Measurements from ENCODE around the gene AURKAIP1.

AURKAIP1 gene

DNA sequence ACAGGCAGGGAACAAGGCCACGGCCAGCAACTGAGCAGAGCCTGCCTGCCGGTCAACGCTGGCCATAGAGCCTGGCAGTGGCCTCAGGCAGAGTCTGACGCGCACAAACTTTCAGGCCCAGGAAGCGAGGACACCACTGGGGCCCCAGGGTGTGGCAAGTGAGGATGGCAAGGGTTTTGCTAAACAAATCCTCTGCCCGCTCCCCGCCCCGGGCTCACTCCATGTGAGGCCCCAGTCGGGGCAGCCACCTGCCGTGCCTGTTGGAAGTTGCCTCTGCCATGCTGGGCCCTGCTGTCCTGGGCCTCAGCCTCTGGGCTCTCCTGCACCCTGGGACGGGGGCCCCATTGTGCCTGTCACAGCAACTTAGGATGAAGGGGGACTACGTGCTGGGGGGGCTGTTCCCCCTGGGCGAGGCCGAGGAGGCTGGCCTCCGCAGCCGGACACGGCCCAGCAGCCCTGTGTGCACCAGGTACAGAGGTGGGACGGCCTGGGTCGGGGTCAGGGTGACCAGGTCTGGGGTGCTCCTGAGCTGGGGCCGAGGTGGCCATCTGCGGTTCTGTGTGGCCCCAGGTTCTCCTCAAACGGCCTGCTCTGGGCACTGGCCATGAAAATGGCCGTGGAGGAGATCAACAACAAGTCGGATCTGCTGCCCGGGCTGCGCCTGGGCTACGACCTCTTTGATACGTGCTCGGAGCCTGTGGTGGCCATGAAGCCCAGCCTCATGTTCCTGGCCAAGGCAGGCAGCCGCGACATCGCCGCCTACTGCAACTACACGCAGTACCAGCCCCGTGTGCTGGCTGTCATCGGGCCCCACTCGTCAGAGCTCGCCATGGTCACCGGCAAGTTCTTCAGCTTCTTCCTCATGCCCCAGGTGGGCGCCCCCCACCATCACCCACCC, 43.7 kb downstream of the AURKAIP1 start, which contains the start of gene TAS1R3:
TSS of gene TAS1R3 (plus strand) at position 213 of the 898 bp plus-strand sequence. CDS start at position 279, 66 bp downstream.
- no peak for DNase-seq

DNA sequence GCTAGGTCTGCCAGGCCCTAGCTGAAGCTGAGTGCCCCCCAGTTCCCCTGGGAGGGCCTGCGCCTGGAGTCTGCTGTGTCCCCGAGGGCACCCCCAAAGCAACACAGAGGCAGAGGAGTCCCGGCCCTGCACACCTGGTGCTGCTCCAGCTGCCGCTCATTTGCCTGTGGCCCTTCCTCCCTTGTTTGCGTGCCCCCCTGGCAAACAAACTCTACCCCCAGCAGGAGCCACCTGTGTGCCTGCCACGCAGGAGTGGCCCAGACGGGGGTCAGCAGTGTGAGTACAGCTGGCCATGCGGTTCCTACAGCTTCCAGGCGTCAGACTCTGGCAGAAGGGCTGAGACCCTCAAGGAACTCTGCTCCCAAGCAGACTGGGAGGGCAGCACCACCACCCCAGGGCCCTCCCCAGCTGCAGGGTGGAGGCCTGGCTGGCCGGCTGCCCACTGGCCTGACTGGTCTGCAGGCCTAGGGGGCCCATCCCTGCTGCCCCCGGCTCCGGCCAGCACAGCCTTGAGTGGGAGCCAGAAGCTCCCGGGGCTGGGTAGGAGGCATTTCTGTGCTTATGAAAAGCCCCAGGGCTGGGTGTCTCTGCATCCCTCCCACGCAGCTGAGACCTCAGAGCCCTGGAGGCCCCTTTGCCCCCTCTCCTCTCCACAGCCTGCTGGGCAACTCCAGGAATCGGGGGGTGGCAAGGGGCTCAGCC, 44.5 kb downstream of the AURKAIP1 start:
- DNase-seq, result no peak

DNA sequence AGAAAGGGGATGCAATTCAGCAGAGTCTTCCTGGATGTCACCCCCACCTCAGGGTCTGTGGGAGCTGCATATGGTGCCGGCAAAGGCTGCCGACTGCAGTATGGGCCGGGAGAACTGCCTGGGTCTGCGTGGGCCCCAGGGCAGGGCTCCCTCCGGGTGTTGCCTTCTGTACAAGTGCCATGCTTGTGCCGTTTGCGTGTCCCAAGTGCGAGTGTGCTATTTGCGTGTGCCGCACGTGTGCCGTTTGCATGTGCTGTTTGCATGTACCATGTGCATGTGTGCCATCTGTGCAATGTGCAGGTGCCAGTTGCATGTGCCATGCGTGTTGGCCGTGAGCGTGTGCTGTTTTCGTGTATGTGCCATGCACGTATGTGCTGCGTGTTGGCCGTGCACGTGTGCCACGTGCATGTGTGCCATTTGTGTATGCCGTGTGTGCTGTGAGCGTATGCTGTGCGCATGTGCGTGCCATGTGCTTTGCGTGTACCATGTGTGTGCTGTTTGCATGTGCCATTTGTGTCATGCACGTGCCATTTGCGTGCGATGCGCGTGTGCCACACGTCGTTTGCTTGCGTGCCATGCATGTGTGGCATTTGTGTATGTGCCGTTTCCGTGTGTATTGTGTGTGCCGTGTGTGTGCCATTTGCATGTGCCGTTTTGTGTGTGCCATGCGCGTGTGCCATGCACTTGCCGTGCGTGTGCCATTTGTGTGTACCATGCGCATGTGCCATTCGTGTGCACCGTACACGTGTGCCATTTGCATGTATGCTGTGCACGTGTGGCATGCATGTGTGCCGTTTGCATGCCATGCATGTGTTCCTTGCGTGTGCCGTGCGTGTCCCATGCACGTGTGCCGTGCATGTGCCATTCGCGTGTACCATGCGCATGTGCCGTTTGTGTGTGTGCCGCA, 45.5 kb downstream of the AURKAIP1 start:
- DNase-seq, result no peak

DNA sequence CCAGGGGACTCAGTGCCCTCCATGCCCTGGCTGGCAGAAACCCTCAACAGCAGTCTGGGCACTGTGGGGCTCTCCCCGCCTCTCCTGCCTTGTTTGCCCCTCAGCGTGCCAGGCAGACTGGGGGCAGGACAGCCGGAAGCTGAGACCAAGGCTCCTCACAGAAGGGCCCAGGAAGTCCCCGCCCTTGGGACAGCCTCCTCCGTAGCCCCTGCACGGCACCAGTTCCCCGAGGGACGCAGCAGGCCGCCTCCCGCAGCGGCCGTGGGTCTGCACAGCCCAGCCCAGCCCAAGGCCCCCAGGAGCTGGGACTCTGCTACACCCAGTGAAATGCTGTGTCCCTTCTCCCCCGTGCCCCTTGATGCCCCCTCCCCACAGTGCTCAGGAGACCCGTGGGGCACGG, 46.8 kb downstream of the AURKAIP1 start:
- no peak for DNase-seq

DNA sequence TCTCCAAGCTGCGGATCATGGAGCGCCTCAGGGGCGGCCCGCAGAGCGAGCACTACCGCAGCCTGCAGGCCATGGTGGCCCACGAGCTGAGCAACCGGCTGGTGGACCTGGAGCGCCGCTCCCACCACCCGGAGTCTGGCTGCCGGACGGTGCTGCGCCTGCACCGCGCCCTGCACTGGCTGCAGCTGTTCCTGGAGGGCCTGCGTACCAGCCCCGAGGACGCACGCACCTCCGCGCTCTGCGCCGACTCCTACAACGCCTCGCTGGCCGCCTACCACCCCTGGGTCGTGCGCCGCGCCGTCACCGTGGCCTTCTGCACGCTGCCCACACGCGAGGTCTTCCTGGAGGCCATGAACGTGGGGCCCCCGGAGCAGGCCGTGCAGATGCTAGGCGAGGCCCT, 47.7 kb downstream of the AURKAIP1 start:
- DNase-seq, result no peak

DNA sequence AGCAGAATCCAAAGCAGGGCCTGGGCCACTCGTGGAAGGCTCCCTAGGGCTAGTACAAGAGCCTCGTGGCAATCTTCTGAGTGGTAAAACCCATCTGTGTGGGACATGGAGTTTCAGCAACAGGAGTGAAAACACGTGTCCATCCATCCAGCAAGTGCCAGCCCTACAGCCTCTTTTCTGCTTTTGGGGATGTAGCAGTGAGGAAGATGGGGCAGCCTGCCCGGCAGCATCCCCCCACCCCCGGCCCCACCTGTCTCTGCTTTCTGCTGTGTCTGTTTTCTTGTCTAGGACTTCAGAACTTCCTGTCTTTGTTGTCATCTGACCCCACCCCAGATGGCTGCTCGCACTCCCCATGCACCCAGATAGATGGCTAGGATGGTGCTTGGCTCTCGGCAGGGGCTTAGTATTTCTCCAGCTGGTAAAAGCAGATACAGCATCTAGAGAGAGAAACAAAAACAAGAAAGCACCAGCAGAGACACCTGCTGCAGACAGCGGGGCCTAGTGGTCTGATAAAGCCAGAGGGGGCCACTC, 48.9 kb downstream of the AURKAIP1 start:
- DNase-seq, result no peak

DNA sequence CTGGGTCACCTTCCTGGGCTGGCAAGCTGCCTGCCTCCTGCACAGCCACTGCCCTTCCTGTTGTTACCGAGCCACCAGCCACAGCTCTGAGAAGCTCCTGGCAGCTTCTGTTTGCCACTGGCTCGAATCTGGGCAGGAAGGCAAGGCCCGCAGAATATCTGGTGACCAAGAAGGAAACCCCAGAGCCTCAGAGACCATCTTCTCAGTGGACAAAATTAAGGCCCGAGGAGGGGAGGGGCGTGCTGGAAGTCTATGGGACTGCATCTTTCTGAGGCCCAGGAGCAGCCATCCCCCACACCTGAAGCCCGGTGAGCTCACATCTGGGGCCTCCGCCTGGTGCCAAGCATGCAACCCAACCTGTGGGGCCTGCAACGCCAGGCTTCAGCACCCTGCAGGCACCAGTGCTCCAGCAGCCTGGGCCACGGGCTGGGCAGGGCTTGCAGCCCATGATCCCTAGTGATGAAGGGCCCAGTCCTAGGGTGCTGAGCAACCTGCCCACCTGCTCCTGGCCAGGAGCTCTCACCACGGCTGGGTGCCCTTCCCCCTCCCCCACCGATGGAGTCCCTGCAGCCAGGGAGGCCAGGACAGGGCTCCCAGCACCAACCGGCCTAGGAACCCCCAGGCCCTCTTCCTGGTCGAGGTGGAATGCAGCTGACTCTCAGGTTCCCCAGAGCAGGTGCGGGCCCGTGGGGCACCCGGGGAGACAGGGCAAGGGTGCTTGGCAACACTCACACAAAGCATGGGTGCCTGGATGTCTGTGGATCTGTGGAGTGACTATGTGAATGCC, 49.5 kb downstream of the AURKAIP1 start:
- no peak for DNase-seq

DNA sequence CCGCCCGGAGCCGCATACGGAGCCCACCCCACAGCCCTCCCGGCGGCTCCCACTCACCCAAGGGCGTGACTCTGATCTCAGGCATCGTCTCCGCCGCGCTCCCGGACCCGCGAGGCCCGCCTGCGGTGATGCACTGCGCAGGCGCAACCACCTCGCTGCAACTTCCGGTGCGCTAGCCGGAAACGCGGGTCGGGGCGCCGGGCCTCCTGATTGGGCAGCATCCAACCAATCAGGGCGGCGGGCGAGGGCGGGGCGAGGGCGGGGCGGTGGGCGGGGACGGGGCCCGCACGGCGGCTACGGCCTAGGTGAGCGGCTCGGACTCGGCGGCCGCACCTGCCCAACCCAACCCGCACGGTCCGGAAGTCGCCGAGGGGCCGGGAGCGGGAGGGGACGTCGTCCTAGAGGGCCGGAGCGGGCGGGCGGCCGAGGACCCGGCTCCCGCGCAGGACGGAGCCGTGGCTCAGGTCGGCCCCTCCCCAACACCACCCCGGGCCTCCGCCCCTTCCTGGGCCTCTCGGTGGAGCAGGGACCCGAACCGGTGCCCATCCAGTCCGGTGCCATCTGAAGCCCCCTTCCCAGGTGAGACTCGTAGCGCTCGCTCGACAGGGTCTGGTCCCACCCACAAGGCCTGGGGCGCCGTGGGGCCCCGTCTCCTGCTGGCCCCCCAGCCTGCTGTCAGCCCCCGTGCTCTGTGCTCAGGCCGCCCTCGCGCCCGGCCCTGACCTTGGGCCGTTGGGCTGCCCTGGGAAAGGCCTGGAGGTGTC, 50.3 kb downstream of the AURKAIP1 start, which contains the start of the genes CPTP and INTS11:
TSS of gene CPTP (plus strand) at position 279 of the 764 bp plus-strand sequence. CDS start 2,109 bp downstream, outside the sequence.
TSS of gene INTS11 (minus strand) at position 137 of the 764 bp plus-strand sequence. CDS start at position 85, 52 bp downstream.
- DNase-seq, result peak; percentile 67

DNA sequence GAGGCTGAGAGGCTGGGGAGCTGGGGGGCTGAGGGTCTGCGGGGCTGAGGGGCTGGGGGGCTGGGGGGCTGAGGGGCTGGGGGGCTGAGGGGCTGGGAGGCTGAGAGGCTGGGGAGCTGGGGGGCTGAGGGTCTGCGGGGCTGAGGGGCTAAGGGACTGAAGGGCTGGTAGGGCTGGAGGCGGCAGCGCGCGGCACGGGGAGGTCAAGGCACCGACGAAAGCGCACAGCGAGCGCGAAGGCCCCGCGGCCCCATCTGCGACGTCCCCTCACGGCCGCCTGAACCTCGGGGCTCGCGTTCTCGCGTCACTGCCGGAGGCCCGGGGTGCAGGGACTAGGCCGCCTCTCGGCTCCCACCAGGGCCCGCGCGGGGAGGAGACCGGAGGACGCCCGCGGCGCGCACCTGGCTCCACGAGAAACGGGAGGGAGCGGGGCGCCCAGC, 50.9 kb downstream of the AURKAIP1 start:
- no peak for DNase-seq
